LNCAP (cell line): ENCODE results near the gene HUNK.

Source experiments
- TF ChIP-seq, protein P1 (sequence below): fragments of 450-650 bp; IDR thresholded peaks from 2 replicates; pipeline ENCODE4 v1.5.1; 2017; ENCODE audit warnings: mild to moderate bottlenecking

The HUNK gene

GRCh38 chr21:31973402-31973944 is 100.7 kb downstream of the HUNK start:
- TF ChIP-seq, protein P1, sequence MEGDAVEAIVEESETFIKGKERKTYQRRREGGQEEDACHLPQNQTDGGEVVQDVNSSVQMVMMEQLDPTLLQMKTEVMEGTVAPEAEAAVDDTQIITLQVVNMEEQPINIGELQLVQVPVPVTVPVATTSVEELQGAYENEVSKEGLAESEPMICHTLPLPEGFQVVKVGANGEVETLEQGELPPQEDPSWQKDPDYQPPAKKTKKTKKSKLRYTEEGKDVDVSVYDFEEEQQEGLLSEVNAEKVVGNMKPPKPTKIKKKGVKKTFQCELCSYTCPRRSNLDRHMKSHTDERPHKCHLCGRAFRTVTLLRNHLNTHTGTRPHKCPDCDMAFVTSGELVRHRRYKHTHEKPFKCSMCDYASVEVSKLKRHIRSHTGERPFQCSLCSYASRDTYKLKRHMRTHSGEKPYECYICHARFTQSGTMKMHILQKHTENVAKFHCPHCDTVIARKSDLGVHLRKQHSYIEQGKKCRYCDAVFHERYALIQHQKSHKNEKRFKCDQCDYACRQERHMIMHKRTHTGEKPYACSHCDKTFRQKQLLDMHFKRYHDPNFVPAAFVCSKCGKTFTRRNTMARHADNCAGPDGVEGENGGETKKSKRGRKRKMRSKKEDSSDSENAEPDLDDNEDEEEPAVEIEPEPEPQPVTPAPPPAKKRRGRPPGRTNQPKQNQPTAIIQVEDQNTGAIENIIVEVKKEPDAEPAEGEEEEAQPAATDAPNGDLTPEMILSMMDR: no peak

GRCh38 chr21:31974454-31974985 is 101.7 kb downstream of the HUNK start:
- TF ChIP-seq, protein P1: no peak

DNA sequence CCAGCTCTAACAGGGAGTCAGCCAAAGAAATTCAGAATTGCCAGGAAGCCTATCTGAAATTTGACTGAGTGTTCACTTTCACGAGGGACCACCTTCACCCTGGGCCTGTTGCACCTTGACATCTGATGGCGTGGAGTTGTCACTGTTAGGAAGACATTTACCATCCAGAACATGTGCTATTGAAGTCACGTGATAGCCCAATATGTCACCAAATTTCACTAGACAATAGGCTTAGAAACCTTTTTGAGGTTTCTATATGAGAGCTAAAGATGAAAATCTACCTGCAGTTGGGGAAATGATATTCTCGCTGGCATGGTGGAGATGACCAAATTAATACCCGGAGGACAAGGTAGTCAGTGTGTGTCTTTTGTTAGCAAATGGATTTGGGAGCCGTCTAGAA is 102.7 kb downstream of the HUNK start:
- TF ChIP-seq, protein P1: no peak

- TF ChIP-seq, protein P1: no peak
Observed at GRCh38 chr21:31977816-31978215, 105.0 kb downstream of the HUNK start.

- TF ChIP-seq, protein P1: no peak
Observed at GRCh38 chr21:31983120-31983519, 110.3 kb downstream of the HUNK start.

DNA sequence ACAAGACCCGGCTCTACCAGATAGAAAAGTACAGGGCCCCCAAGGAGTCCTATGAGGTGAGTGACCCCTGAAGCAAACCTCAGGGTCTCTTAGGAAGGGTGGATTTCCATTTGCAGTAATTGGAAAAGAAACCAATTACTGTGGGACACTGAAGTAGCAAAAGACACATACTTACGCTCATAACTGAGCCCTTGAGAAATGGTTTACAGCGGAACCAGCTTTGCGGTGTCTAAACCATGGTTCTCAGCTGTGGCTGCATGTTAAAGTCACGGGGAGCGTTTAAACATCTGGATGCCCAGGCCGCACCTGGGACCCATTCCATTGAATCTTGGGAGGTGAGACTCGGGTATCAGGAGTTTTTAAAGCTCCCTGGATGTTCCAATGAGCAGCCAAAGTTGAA is 110.7 kb downstream of the HUNK start:
- TF ChIP-seq, protein P1: no peak

DNA sequence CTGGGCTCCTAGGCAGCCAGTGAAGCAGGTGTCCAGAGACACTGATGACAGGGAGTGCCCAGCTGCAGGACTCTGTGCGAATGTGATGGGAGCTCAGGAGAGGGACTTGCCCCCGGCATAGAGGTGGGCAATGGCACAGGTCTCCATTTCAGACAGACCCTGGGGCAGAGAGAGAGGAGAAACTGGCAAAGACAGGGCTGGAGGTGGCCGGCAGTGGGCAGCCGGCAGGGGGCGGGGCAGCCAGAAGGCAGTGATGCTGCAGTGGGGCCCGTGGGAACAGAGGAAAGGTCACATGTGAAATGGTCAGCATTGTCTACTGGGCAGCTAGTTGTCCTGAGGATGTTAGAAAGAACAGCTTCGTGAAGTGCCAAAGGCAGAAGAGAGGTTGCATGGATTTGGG is 112.6 kb downstream of the HUNK start:
- TF ChIP-seq, protein P1: no peak
